C4-2B (cell line): Measurements from ENCODE around the gene KCNQ1.

Experiments
- CTCF ChIP-seq: fragments of 450-650 bp; conservative IDR thresholded peaks from 2 replicates; pipeline ENCODE4 v1.5.1; 2017; ENCODE audit warnings: mild to moderate bottlenecking
- ZFX ChIP-seq: fragments of 450-650 bp; IDR thresholded peaks from 2 replicates; pipeline ENCODE4 v1.6.1; 2017

GRCh38 chr11:2765491-2765890, 320.7 kb downstream of the KCNQ1 start:
- TF ChIP-seq CTCF (no peak), ZFX (no peak)
